GM21423 (cell line): ENCODE data around the gene PYGB.
A peak's percentile ranks its signal among the peaks of the same experiment; 100 is the strongest.

ENCODE experiments used
- ATAC-seq: cut with Tn5 transposase; IDR thresholded peaks from one replicate; pipeline ENCODE4 v1.9.1; 2021; ENCODE audit warnings: mild to moderate bottlenecking, moderate library complexity; ENCODE audit not compliant: unreplicated experiment

The PYGB gene

GRCh38 chr20:25269057-25269832 is 21.4 kb downstream of the PYGB start:
- no peak for ATAC-seq

GRCh38 chr20:25269833-25270170 is 21.9 kb downstream of the PYGB start:
- ATAC-seq: no peak

DNA sequence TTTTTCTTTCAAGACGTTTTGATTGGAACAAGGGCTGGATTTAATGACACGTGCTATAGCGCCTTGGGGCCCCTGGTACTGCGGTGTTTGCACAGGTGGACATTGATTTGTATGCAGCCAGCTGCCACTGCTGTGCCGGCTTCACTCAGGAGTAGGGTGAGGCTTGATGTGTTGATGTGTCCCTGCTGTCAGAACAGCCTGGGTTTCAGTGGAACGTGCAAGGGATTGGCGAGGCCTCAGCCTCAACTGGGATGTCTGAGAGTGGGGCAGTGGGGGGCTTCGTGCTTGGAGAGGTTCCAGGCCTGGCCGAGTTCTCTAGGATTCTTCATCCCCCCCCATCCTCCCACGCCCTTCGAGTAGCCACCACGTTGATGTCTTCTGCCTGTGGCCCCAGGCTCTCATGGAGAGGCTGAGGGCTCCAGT is 23.0 kb downstream of the PYGB start:
- ATAC-seq: no peak

GRCh38 chr20:25271486-25272222 is 23.8 kb downstream of the PYGB start:
- no peak for ATAC-seq

DNA sequence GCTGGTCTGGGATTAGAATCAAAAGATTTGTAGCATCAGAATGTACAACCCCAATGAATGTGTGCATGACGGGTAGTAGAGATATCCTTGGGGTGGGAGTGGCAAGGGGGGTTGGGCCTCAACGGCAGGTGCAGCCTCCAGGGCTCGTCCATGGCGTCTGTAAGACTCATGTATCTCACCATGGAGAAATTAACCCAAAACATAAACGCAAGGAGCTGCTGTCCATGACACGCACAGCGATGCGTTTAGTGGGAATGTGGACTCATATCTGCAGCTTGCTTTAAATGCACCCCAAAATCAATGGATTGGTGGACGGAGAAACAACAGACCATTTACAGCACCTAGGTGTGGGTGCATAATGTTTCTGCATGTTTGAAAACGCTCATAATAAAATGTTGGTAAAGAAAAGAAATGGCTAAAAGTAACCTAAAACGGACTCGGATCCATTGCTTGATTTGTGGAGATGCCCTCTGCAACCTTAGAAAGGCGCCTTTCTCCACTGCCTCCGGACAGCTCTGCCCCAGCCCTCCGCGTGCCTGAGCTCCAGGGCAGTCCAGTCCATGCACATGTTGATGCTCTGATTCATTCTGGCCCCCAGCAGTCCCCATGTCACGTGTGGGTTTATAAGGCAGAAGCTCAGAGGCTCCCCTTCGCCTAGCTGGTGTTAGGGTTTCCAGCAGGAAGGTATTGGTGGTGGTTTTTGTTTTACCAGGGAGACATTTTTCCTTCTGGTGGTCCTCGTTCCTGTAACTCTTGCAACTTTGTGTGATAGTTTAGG is 24.5 kb downstream of the PYGB start:
- no peak for ATAC-seq

- ATAC-seq: no peak
These were observed 25.2 kb downstream of the PYGB start for GRCh38 chr20:25273046-25273445.

GRCh38 chr20:25273541-25274358 is 25.9 kb downstream of the PYGB start:
- no peak for ATAC-seq

- no peak for ATAC-seq
These were observed 26.6 kb downstream of the PYGB start for GRCh38 chr20:25274481-25274880.

DNA sequence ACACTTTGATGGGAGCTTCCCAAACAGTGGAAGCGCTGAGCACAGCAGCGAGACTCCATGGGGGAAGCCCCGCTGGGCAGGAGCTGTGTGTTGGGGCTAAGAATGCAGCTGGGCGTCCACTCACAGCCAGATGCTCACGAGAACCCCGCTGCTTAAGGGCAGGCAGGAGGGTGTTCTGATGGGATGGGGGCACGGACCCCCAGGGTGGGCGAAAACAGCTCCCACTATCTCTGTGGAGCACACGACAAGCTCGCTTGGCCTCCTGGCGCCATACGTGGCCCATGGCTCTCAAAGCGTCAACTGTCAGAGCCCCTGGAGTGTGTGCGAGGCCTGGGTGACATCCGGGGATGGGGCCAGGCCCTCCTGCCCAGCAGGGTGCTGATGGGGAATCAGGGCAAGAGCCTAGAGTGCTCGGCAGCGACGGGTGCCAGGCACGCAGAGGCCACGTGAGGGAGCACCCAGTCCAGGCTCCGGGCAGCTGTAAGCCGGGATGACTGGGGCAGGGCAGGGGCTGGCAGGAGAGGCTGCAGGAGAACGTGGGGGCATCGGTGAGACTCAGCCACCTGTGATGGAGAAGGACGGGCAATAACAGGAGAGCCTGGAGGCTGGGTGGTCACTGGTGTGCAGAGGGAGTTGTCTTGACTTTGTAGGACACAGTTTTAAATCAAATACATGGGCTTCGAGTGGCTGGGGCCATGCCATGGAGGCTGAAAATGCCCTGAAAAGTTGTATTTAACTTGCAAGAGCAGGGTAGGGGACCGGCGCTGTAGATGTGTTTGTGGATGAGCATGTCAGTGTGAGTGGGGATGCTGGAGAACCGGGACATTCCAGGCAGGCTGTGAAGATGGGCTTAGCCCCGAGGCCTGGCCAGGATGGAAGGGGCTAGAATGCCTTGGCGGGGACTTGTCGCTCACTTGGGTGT is 27.3 kb downstream of the PYGB start:
- no peak for ATAC-seq

DNA sequence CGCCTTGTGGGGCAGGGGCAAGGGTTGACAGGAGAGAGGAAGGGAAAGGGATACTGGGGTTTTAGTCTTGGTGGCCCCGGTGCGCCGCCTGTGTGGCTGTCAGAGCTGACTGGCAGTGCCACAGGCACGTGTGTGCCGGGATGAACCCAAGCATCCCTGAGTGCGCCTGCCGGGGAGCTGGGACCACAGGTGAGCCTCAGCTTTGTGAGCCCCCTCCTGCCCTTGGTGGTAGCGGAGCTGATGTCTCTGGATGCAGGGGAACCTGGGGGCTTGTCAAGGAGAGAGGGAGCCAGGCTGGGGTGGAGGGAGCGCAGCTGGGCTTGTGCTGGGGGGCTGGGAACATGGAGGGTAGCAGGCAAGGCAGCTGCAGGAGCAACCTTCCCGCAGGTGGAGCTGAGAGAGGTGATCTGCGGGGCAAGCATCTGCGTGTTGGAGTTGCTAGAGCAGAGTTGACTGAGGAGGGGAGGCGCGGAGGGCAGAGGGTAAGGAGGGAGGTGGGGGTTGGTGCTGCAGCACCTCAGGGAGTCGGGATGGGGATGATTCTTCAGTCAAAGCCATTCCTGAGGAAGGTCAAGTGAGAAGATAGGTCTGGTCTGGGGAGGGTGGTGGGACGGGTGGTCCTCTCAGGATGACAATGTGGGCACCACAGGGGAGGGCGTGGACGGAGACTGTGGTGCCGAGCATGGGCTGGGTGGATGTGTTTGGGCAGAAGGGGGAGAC is 28.1 kb downstream of the PYGB start:
- no peak for ATAC-seq

DNA sequence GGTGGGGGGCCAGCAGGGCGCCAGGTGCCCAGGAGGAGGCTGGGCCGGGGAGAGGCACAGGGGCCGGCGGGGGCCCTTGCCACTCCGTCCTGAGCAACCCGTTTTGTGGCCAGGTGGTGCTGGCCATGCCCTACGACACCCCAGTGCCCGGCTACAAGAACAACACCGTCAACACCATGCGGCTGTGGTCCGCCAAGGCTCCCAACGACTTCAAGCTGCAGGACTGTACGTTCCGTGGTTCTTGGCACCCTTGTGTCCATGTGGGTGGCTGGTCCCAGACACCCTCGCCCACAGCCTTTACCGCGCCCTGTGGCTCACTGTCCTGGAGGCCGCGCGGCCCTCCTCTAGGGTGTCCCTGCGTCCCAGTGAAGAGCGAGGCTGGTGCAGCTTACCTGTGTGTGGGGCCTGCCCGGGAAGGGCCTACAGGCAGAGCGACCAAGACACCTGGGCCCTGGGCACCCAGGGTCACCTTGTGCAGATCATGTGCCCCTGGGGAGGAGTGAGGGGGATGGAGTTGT is 28.7 kb downstream of the PYGB start:
- no peak for ATAC-seq

DNA sequence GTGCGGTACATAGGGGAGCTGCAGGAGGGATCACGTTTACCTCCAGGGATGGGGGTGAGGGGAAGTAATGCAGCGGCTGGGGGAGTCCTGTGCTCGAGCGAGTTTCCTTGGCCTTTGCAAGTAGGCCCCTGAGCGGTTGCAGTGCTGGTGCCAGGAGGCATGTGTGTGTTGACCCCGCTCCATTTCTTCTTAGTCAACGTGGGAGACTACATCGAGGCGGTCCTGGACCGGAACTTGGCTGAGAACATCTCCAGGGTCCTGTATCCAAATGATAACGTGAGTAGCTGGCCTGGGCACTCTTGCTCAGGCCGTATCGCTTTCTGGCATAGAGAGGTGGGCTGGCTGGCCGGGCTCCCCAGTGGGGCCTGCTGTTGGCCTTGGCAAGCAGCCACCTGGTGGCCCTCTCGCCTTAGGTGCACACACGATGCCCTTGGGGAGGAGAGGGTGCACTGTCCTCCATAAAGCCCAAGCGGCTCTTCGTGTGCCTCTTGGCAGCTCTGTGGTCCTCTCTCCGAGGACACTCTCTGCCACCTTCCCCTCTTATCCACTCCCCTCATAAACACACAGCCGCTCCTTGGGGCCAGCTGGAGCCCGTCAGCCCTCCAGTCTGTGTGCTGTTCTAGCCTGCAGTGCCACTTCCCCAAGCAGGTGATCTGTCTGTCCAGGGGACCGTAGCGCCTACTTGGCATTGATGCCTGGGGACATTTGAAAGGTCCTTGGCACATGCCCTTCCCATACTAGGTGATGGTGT is 29.3 kb downstream of the PYGB start:
- no peak for ATAC-seq

- no peak for ATAC-seq
These were observed 30.1 kb downstream of the PYGB start for GRCh38 chr20:25277941-25278521.

DNA sequence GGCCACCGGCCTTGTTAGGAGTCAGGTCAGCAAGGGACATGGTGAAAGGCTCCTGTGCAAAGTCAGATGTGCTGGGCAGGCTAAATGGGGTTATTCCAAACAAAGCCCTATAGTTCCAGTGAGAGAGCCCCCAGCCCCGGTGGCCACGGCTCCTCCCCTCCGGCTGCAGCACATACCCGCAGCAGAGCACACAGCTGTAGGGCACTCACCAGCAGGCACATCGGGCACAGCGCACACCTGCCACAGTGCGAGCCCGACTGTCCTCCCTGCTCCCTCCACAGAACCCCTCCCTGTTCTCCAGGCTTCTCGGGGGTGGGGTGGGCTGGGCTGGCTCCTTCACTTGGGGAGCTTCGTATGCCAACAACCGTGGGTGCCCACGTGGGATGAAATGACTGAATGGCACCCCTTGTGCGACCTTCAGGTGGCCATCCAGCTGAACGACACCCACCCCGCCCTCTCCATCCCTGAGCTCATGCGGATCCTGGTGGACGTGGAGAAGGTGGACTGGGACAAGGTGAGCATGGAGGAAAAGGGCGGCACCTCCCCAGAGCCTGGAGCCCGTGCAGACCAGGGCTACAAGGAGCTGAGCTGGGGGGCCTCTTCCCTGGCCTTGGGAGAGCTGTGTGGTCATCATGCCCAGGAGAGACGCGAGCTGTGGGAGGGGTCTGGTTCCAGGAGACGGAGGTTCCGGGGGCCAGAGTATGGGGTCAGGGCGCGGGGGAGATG is 30.9 kb downstream of the PYGB start:
- ATAC-seq: no peak

GRCh38 chr20:25279403-25279802 is 31.5 kb downstream of the PYGB start:
- no peak for ATAC-seq

DNA sequence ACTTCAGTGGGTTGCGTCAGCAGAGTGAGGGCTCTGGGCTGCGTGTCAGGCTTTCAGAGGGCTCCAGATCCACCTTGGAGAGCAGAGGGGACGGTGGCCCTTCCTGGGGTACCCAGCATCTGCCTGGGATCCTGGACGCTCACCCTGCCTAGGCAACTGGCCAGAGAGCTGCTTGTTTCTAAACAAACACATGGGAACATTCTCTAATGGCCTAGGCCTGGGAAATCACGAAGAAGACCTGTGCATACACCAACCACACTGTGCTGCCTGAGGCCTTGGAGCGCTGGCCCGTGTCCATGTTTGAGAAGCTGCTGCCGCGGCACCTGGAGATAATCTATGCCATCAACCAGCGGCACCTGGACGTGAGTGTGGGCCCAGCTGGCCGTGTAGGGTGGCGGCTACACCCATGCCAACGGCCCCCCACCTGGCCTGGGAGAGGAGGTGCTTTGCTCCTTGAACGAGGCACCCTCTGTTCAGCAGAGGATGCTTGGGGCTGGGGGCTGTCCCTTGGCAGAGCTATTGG is 32.2 kb downstream of the PYGB start:
- peak; percentile 23 for ATAC-seq
